Stimulated activated CD4-positive, alpha-beta T cell treated with anti-CD3 and anti-CD28 coated beads, Interleukin-1b, Interleukin-23, amount 100 ng/mL, for 48 hours (primary cell): Measurements from ENCODE around the gene PLEKHA8.
A peak's percentile ranks its signal among the peaks of the same experiment; 100 is the strongest.

ENCODE experiments used
- DNase-seq: peaks from one replicate; pipeline ENCODE4 v3.0.0-alpha.2; 2020

Gene PLEKHA8

GRCh38 chr7:30148426-30148825 is 120.2 kb downstream of the PLEKHA8 start:
- DNase-seq, result no peak

- peak; percentile 11 for DNase-seq
Observed at GRCh38 chr7:30148951-30149459, 120.8 kb downstream of the PLEKHA8 start.

- no peak for DNase-seq
Observed at GRCh38 chr7:30149640-30150272, 121.5 kb downstream of the PLEKHA8 start.

GRCh38 chr7:30150711-30151110 is 122.5 kb downstream of the PLEKHA8 start:
- DNase-seq, result no peak

- no peak for DNase-seq
Observed at GRCh38 chr7:30154111-30154587, 125.9 kb downstream of the PLEKHA8 start.

GRCh38 chr7:30155481-30155880 is 127.3 kb downstream of the PLEKHA8 start:
- DNase-seq, result no peak

- DNase-seq, result no peak
Observed at GRCh38 chr7:30157204-30157603, 129.0 kb downstream of the PLEKHA8 start.

GRCh38 chr7:30159163-30159562 is 131.0 kb downstream of the PLEKHA8 start:
- no peak for DNase-seq

- peak; percentile 18 for DNase-seq
Observed at GRCh38 chr7:30159698-30160143, 131.5 kb downstream of the PLEKHA8 start.

- no peak for DNase-seq
Observed at GRCh38 chr7:30160329-30160728, 132.1 kb downstream of the PLEKHA8 start.

- no peak for DNase-seq
Observed at GRCh38 chr7:30162133-30162532, 133.9 kb downstream of the PLEKHA8 start.

- DNase-seq, result peak; percentile 12
Observed at GRCh38 chr7:30162622-30163124, 134.5 kb downstream of the PLEKHA8 start.

- DNase-seq, result peak; percentile 17
Observed at GRCh38 chr7:30163231-30163894, 135.2 kb downstream of the PLEKHA8 start.

GRCh38 chr7:30164567-30164966 is 136.4 kb downstream of the PLEKHA8 start:
- no peak for DNase-seq

- DNase-seq, result no peak
Observed at GRCh38 chr7:30165590-30165989, 137.4 kb downstream of the PLEKHA8 start.

- DNase-seq, result no peak
Observed at GRCh38 chr7:30166155-30166840, 138.1 kb downstream of the PLEKHA8 start.

GRCh38 chr7:30166841-30167235 is 138.6 kb downstream of the PLEKHA8 start:
- no peak for DNase-seq

GRCh38 chr7:30167901-30168300 is 139.7 kb downstream of the PLEKHA8 start:
- no peak for DNase-seq

GRCh38 chr7:30168835-30169573 is 140.8 kb downstream of the PLEKHA8 start:
- no peak for DNase-seq

- no peak for DNase-seq
Observed at GRCh38 chr7:30169579-30169978, 141.4 kb downstream of the PLEKHA8 start.

- no peak for DNase-seq
Observed at GRCh38 chr7:30170476-30171205, 142.4 kb downstream of the PLEKHA8 start.
